T-helper 9 cell (primary cell): ENCODE results near the gene LARGE1.

Experiments
- DNase-seq: peaks from one replicate; pipeline ENCODE4 v3.0.0-alpha.2; 2020

LARGE1 gene

GRCh38 chr22:33544707-33545106, 375.6 kb downstream of the LARGE1 start:
- DNase-seq, result no peak

- DNase-seq, result no peak
Observed at GRCh38 chr22:33542722-33543121, 377.6 kb downstream of the LARGE1 start.

- DNase-seq, result no peak
Observed at GRCh38 chr22:33542153-33542552, 378.1 kb downstream of the LARGE1 start.

- DNase-seq, result no peak
Observed at GRCh38 chr22:33539902-33540751, 380.1 kb downstream of the LARGE1 start.

GRCh38 chr22:33539202-33539901, 380.9 kb downstream of the LARGE1 start:
- DNase-seq, result no peak

GRCh38 chr22:33538277-33538885, 381.9 kb downstream of the LARGE1 start:
- no peak for DNase-seq

GRCh38 chr22:33537059-33537458, 383.2 kb downstream of the LARGE1 start:
- DNase-seq, result no peak

- DNase-seq, result no peak
Observed at GRCh38 chr22:33535937-33536875, 384.1 kb downstream of the LARGE1 start.

- DNase-seq, result no peak
Observed at GRCh38 chr22:33529424-33530113, 390.7 kb downstream of the LARGE1 start.

GRCh38 chr22:33528183-33528582, 392.1 kb downstream of the LARGE1 start:
- DNase-seq, result no peak

GRCh38 chr22:33526434-33527107, 393.7 kb downstream of the LARGE1 start:
- DNase-seq, result no peak

- DNase-seq, result no peak
Observed at GRCh38 chr22:33524511-33525260, 395.6 kb downstream of the LARGE1 start.

GRCh38 chr22:33521879-33522665, 398.2 kb downstream of the LARGE1 start:
- DNase-seq, result no peak

- DNase-seq, result no peak
Observed at GRCh38 chr22:33520904-33521780, 399.1 kb downstream of the LARGE1 start.

- no peak for DNase-seq
Observed at GRCh38 chr22:33519974-33520903, 400.0 kb downstream of the LARGE1 start.

GRCh38 chr22:33519071-33519973, 401.0 kb downstream of the LARGE1 start:
- DNase-seq, result no peak
